ENCODE results near the gene LDHD.

Gene LDHD

DNA sequence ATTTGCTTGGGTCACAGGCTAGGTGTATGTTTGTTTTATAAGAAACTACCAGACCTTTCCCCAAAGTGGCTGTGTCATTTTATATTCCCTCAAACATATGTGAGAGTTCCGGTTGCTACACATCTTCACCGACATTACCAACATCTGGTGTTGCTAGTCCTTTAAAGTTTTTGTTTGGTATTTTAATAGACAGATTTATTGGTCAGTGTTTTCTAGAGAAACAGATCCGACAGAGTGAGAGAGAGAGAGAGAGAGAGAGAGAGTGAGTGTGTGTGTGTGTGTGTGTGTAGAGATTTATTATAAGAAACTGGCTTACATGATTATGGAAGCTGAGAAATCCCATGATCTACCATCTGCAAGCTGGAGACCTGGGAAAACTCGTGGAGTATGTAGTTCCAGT lies 31.0 kb downstream of the LDHD start:
- DNase-seq (ENCODE audit: insufficient read length, low spot score) (no peak), FAIRE-seq (no peak)
- TF ChIP-seq TAF1 (IDR thresholded peaks at IDR 0.05; ENCODE audit: low read depth, low read length): no peak
- no peak for TF ChIP-seq POU2F2 (IDR thresholded peaks at IDR 0.05; ENCODE audit: low read depth, low read length)
- TF ChIP-seq SPI1 (IDR thresholded peaks at IDR 0.05; ENCODE audit: low read depth, low read length): no peak

- DNase-seq (ENCODE audit: insufficient read length, low spot score): no peak
- no peak for TF ChIP-seq POU2F2 (IDR thresholded peaks at IDR 0.05; ENCODE audit: low read depth, low read length)
- TF ChIP-seq POLR2A (IDR thresholded peaks at IDR 0.05; ENCODE audit: low read depth, low read length): no peak
- TF ChIP-seq POLR2AphosphoS5 (IDR thresholded peaks at IDR 0.05; ENCODE audit: low read depth, low read length): no peak
- no peak for TF ChIP-seq PAX5 (IDR thresholded peaks at IDR 0.05; ENCODE audit: insufficient read depth, low read length, severe bottlenecking)
- no peak for TF ChIP-seq TAF1 (IDR thresholded peaks at IDR 0.05; ENCODE audit: low read depth, low read length)
- TF ChIP-seq SPI1 (IDR thresholded peaks at IDR 0.05; ENCODE audit: low read depth, low read length): no peak
- FAIRE-seq: no peak
Measured at GRCh38 chr16:75083813-75084212, 32.8 kb downstream of the LDHD start.

DNA sequence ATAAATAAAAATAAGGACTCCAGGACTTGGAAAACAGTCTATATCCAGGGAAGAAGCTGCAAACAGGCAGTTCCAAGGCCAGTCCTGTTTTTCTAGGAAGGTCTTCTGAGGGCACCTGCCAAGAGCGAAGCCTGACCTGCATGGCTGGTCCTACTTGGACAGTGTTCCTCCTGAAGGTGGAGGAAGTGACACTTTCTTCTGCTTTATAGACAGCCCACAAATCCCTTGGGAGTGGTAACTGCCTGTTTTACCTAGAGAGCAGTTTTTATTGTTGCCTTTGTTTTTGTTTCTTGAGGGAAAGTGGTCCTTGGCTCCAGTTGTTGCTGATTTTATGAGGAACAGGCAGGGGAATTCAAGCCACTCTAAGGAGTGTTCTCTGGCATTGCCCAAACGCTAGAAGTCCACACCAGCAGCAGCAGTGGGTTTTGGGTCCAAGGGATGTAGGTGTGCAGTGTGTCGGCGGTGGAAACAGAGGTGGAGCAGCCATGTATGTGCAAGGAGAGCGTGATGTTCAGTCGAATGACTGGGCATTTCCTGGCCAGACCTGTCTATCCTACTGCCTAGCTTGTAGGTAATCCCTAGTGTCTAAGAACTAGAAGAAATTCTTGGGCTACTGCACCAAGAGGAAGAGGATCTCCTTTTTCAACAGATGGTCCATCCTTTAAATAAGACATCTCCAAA lies 35.3 kb downstream of the LDHD start:
- DNase-seq (ENCODE audit: insufficient read length, low spot score): no peak
- peak; percentile 41 for FAIRE-seq
- TF ChIP-seq TAF1 (IDR thresholded peaks at IDR 0.05; ENCODE audit: low read depth, low read length) (no peak), POU2F2 (IDR thresholded peaks at IDR 0.05; ENCODE audit: low read depth, low read length) (no peak), PAX5 (IDR thresholded peaks at IDR 0.05; ENCODE audit: insufficient read depth, low read length, severe bottlenecking) (no peak), POLR2AphosphoS5 (IDR thresholded peaks at IDR 0.05; ENCODE audit: low read depth, low read length) (no peak), POLR2A (IDR thresholded peaks at IDR 0.05; ENCODE audit: low read depth, low read length) (no peak), SPI1 (IDR thresholded peaks at IDR 0.05; ENCODE audit: low read depth, low read length) (no peak)

DNA sequence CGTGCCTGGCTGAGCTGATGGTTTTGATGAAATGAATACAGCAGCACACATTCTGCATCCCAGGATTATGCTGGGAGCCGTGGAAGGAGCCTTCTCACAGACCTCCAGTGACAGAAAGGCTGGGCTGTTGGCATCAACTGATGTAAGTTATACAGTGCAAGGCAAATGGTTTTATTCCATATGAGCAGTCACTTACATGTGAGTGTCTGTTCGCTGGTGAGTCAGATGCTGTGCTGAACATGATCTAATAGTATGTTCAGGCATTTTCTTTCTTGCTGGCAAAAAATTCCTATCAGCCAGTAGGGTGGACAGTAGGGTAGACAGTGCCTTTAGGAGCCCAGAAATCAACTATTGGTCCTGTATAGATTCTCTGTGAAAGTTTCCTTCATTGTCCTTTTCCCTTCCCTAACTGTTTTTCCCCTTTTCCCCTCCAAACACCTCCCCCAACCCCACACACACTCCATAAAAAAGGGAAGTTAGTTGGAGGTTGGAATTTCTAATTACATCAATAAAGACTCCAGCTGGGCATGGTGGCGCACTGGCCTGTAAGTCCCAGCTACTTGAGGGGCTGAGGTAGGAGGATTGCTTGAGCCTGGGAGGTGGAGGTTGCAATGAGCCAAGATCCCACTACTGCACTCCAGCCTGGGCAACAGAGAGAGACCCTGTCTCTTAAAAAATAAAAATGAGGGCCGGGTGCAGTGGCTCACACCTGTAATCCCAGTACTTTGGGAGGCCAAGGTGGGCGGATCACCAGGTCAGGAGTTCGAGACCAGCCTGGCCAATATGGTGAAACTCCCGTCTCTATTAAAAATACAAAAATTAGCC lies 36.2 kb downstream of the LDHD start:
- TF ChIP-seq SPI1 (IDR thresholded peaks at IDR 0.05; ENCODE audit: low read depth, low read length): no peak
- TF ChIP-seq POU2F2 (IDR thresholded peaks at IDR 0.05; ENCODE audit: low read depth, low read length): no peak
- TF ChIP-seq POLR2A (IDR thresholded peaks at IDR 0.05; ENCODE audit: low read depth, low read length): no peak
- TF ChIP-seq PAX5 (IDR thresholded peaks at IDR 0.05; ENCODE audit: insufficient read depth, low read length, severe bottlenecking): no peak
- no peak for TF ChIP-seq TAF1 (IDR thresholded peaks at IDR 0.05; ENCODE audit: low read depth, low read length)
- no peak for TF ChIP-seq POLR2AphosphoS5 (IDR thresholded peaks at IDR 0.05; ENCODE audit: low read depth, low read length)
- DNase-seq (ENCODE audit: insufficient read length, low spot score) (no peak), FAIRE-seq (no peak)

GRCh38 chr16:75079346-75079926 lies 37.1 kb downstream of the LDHD start:
- FAIRE-seq: no peak
- no peak for TF ChIP-seq POLR2AphosphoS5 (IDR thresholded peaks at IDR 0.05; ENCODE audit: low read depth, low read length)
- TF ChIP-seq POLR2A (IDR thresholded peaks at IDR 0.05; ENCODE audit: low read depth, low read length): no peak
- no peak for TF ChIP-seq TAF1 (IDR thresholded peaks at IDR 0.05; ENCODE audit: low read depth, low read length)
- TF ChIP-seq PAX5 (IDR thresholded peaks at IDR 0.05; ENCODE audit: insufficient read depth, low read length, severe bottlenecking): no peak
- no peak for TF ChIP-seq SPI1 (IDR thresholded peaks at IDR 0.05; ENCODE audit: low read depth, low read length)
- TF ChIP-seq POU2F2 (IDR thresholded peaks at IDR 0.05; ENCODE audit: low read depth, low read length): no peak
- DNase-seq (ENCODE audit: insufficient read length, low spot score): no peak

DNA sequence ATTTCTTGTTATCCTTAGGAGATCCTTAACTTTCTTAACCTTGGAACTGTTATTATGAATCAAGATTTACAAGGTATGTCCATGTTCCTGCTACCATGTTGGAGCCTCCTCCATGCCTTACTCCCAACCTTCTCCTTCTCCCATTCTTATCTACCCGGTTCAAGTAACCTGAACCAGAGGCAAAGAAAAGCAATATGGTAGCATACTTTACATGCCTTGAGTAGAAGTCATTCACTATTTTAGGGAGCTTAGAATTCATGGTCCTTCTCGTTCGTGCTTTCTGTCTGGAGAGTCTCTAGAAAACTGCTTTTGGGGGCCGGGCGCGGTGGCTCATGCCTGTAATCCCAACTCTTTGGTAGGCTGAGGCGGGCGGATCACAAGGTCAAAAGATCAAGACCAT lies 37.7 kb downstream of the LDHD start:
- no peak for FAIRE-seq
- TF ChIP-seq POLR2AphosphoS5 (IDR thresholded peaks at IDR 0.05; ENCODE audit: low read depth, low read length) (no peak), POU2F2 (IDR thresholded peaks at IDR 0.05; ENCODE audit: low read depth, low read length) (no peak)
- no peak for DNase-seq (ENCODE audit: insufficient read length, low spot score)

DNA sequence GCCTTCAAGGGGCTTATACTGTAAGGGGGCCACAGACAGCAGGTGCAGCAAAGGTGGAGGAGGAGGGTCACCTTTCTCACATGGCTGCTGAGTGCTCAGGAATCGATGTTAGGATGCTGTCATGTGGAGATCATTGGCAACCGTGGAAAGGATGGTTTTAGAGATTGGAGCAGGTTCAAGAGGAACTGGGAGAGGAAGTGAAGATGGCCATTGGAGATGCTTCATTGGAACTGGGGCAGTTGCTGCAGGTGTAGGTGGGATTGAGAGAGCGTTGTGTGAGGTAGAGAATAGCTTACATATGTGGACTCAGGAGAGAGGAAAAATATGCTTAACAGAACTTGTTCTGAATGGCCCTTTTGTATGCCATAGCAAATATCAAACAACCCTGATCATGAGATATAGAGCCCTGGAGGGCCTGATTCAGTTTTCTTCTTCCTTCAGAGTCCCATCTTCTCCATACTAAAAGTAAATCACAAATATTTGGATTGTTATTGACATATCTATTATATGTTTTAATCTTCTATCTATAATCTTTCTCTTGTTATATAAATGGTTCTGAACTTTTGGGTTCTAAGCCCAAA lies 40.8 kb downstream of the LDHD start:
- TF ChIP-seq TAF1 (IDR thresholded peaks at IDR 0.05; ENCODE audit: low read depth, low read length) (no peak), SPI1 (IDR thresholded peaks at IDR 0.05; ENCODE audit: low read depth, low read length) (peak; percentile 93), POLR2A (IDR thresholded peaks at IDR 0.05; ENCODE audit: low read depth, low read length) (no peak), POLR2AphosphoS5 (IDR thresholded peaks at IDR 0.05; ENCODE audit: low read depth, low read length) (no peak)
- no peak for FAIRE-seq
- DNase-seq (ENCODE audit: insufficient read length, low spot score): no peak

- FAIRE-seq (peak; percentile 97), DNase-seq (ENCODE audit: insufficient read length, low spot score) (peak; percentile 59)
- TF ChIP-seq POLR2A (IDR thresholded peaks at IDR 0.05; ENCODE audit: low read depth, low read length) (no peak), POU2F2 (IDR thresholded peaks at IDR 0.05; ENCODE audit: low read depth, low read length) (peak; percentile 53; the same call in 1 of the 2 replicates), PAX5 (IDR thresholded peaks at IDR 0.05; ENCODE audit: insufficient read depth, low read length, severe bottlenecking) (peak; percentile 53), SPI1 (IDR thresholded peaks at IDR 0.05; ENCODE audit: low read depth, low read length) (no peak)
Measured at GRCh38 chr16:75074920-75075687, 41.5 kb downstream of the LDHD start.

DNA sequence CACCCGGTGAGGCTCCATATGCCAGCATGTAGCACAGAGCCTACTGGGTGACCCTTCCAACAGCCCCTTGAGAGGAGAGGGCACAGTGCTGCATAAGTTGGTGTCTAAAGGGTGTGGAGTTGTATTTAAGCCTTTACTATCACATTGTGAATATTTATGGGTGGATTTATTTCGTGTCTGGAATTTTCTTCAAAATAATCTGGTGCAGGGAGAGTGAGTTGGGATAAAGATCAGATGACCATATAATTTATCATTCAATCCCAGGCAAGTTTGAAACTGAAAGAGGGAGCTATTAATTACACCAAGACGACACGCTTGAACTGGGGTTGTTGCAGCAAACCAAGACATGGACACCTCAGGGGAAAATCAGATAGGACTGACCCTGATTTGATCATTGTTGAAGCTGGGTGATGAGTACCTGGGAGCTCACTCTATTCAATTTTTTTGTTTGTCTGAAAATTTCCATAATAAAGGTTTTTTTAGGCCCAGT lies 42.2 kb downstream of the LDHD start:
- DNase-seq (ENCODE audit: insufficient read length, low spot score) (no peak), FAIRE-seq (no peak)
- no peak for TF ChIP-seq POLR2AphosphoS5 (IDR thresholded peaks at IDR 0.05; ENCODE audit: low read depth, low read length)
- no peak for TF ChIP-seq SPI1 (IDR thresholded peaks at IDR 0.05; ENCODE audit: low read depth, low read length)
- TF ChIP-seq PAX5 (IDR thresholded peaks at IDR 0.05; ENCODE audit: insufficient read depth, low read length, severe bottlenecking): no peak
- no peak for TF ChIP-seq TAF1 (IDR thresholded peaks at IDR 0.05; ENCODE audit: low read depth, low read length)
- TF ChIP-seq POLR2A (IDR thresholded peaks at IDR 0.05; ENCODE audit: low read depth, low read length): no peak
- TF ChIP-seq POU2F2 (IDR thresholded peaks at IDR 0.05; ENCODE audit: low read depth, low read length): no peak
